Measurements from ENCODE around the gene C3orf20. TPM values are rescaled to one million over a fixed set of nuclear protein-coding genes. Genes with fewer than 3 reads are reported as not detected.

Gene C3orf20
- total RNA-seq, 1 experiment from 2014 or later, result not detected

GRCh38 chr3:14721126-14721864 is 46.4 kb downstream of the C3orf20 start (continued):
- TF ChIP-seq ZMAT4 (CRISPR knock-in tag; IDR thresholded peaks at IDR 0.05) (no peak), ZNF281 (CRISPR knock-in tag; IDR thresholded peaks at IDR 0.05) (no peak), AFF4 (CRISPR knock-in tag; IDR thresholded peaks at IDR 0.05; ENCODE audit: borderline replicate concordance) (no peak), FOXP1 (CRISPR knock-in tag; IDR thresholded peaks at IDR 0.05; ENCODE audit: borderline replicate concordance) (no peak), ZNF425 (CRISPR knock-in tag; conservative IDR thresholded peaks at IDR 0.05) (no peak), ELF4 (CRISPR knock-in tag; IDR thresholded peaks at IDR 0.05; ENCODE audit: low read depth) (no peak), ATF3 (CRISPR knock-in tag; conservative IDR thresholded peaks at IDR 0.05) (no peak), HMGA2 (CRISPR knock-in tag; IDR thresholded peaks at IDR 0.05) (no peak), TCF7 (CRISPR knock-in tag; IDR thresholded peaks at IDR 0.05; ENCODE audit: low read depth) (no peak), ZBTB43 (CRISPR knock-in tag; IDR thresholded peaks at IDR 0.05) (no peak), HMGXB4 (CRISPR knock-in tag; IDR thresholded peaks at IDR 0.05) (no peak)

GRCh38 chr3:14725013-14725412 is 50.1 kb downstream of the C3orf20 start:
- no peak for DNase-seq (ENCODE audit: low spot score)
- CTCF ChIA-PET, result interaction anchor here (1.0 to 1.5 kb wide), 3 partner anchors 56 to 201 kb away, joined by 3 to 7 read pairs (median 3); no protein-coding TSS in a partner anchor
- H3K4me1 Mint-ChIP-seq, result peaks cover 4% of the 10 kb centered on the region
- no peaks in the 10 kb centered on the region for H3K36me3 Mint-ChIP-seq
- no peak overlapping the region for H3K4me3 Mint-ChIP-seq
- no peaks in the 10 kb centered on the region for H3K9me3 Mint-ChIP-seq
- ATAC-seq, result no peak
- POLR2A ChIA-PET, result no interaction called here
- no peak overlapping the region for H3K27ac Mint-ChIP-seq
- H3K27me3 Mint-ChIP-seq (ENCODE audit: low read depth), result peaks cover 3% of the 10 kb centered on the region
- no peak for TF ChIP-seq NFATC4 (CRISPR knock-in tag; IDR thresholded peaks at IDR 0.05)
- no peak for TF ChIP-seq KAT7 (CRISPR knock-in tag; IDR thresholded peaks at IDR 0.05; ENCODE audit: borderline replicate concordance)
- TF ChIP-seq ZBTB21 (CRISPR knock-in tag; IDR thresholded peaks at IDR 0.05; ENCODE audit: borderline replicate concordance), result no peak
- no peak for TF ChIP-seq CREB1 (CRISPR knock-in tag; IDR thresholded peaks at IDR 0.05)
- no peak for TF ChIP-seq FOXK1 (CRISPR knock-in tag; IDR thresholded peaks at IDR 0.05)
- no peak for TF ChIP-seq ZNF396 (CRISPR knock-in tag; IDR thresholded peaks at IDR 0.05; ENCODE audit: borderline replicate concordance)
- TF ChIP-seq MAX (CRISPR knock-in tag; IDR thresholded peaks at IDR 0.05), result no peak
- TF ChIP-seq ZNF138 (CRISPR knock-in tag; conservative IDR thresholded peaks at IDR 0.05), result no peak
- no peak for TF ChIP-seq E2F4 (CRISPR knock-in tag; IDR thresholded peaks at IDR 0.05; ENCODE audit: borderline replicate concordance, low read depth)

Data from WTC11 (cell line).